ENCODE measurements around the gene LIMA1.

DNA sequence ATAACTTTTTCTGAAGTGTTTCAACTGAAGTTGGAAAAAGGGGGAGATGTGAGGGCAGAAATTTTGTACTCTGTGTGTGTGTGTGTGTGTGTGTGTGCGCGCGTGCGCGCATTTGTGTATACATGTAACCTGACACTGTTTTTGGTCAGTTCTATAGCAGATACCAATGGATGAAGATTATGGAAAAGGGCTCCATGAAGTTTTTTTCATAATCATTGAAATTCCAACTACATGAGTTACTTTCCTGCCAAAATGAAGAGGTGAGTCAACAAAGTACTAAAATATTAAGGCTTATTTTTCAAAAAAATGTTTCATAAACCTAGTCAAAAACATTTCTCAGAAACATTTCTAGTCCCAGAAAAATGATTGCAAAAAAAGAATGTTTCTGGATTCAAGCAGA is 90.4 kb downstream of the LIMA1 start:
- TF ChIP-seq, protein P1, sequence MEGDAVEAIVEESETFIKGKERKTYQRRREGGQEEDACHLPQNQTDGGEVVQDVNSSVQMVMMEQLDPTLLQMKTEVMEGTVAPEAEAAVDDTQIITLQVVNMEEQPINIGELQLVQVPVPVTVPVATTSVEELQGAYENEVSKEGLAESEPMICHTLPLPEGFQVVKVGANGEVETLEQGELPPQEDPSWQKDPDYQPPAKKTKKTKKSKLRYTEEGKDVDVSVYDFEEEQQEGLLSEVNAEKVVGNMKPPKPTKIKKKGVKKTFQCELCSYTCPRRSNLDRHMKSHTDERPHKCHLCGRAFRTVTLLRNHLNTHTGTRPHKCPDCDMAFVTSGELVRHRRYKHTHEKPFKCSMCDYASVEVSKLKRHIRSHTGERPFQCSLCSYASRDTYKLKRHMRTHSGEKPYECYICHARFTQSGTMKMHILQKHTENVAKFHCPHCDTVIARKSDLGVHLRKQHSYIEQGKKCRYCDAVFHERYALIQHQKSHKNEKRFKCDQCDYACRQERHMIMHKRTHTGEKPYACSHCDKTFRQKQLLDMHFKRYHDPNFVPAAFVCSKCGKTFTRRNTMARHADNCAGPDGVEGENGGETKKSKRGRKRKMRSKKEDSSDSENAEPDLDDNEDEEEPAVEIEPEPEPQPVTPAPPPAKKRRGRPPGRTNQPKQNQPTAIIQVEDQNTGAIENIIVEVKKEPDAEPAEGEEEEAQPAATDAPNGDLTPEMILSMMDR (IDR thresholded peaks at IDR 0.05; ENCODE audit: poor library complexity, severe bottlenecking): no peak
- no peak for TF ChIP-seq EP300 (conservative IDR thresholded peaks at IDR 0.05; ENCODE audit: poor library complexity, severe bottlenecking)
- TF ChIP-seq, protein P2, sequence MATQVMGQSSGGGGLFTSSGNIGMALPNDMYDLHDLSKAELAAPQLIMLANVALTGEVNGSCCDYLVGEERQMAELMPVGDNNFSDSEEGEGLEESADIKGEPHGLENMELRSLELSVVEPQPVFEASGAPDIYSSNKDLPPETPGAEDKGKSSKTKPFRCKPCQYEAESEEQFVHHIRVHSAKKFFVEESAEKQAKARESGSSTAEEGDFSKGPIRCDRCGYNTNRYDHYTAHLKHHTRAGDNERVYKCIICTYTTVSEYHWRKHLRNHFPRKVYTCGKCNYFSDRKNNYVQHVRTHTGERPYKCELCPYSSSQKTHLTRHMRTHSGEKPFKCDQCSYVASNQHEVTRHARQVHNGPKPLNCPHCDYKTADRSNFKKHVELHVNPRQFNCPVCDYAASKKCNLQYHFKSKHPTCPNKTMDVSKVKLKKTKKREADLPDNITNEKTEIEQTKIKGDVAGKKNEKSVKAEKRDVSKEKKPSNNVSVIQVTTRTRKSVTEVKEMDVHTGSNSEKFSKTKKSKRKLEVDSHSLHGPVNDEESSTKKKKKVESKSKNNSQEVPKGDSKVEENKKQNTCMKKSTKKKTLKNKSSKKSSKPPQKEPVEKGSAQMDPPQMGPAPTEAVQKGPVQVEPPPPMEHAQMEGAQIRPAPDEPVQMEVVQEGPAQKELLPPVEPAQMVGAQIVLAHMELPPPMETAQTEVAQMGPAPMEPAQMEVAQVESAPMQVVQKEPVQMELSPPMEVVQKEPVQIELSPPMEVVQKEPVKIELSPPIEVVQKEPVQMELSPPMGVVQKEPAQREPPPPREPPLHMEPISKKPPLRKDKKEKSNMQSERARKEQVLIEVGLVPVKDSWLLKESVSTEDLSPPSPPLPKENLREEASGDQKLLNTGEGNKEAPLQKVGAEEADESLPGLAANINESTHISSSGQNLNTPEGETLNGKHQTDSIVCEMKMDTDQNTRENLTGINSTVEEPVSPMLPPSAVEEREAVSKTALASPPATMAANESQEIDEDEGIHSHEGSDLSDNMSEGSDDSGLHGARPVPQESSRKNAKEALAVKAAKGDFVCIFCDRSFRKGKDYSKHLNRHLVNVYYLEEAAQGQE (IDR thresholded peaks at IDR 0.05; ENCODE audit: borderline replicate concordance): no peak
- no peak for TF ChIP-seq POLR2AphosphoS5 (IDR thresholded peaks at IDR 0.05)
- no peak for TF ChIP-seq TAF1 (IDR thresholded peaks at IDR 0.05; ENCODE audit: low read depth)

Data from neural cell (in vitro differentiated cells).